AML-193 (cell line): Measurements from ENCODE around the gene H2AZ2.
A peak's percentile ranks its signal among the peaks of the same experiment; 100 is the strongest.
"Not testable (repeated sequence)": the region's sequence is repeated elsewhere in the genome, so short reads cannot be mapped to it uniquely, and the experiment has no call there.

ENCODE experiments used
- DNase-seq, 2 experiments: peaks; one replicate each; lab custom pipeline; 2025; lab: John Stamatoyannopoulos, UW

Gene H2AZ2

GRCh38 chr7:44847920-44848634 lies at the start of gene H2AZ2:
Gene H2AZ2 (minus strand): TSS chr7:44848087. CDS start chr7:44847971, 116 bp downstream.
- DNase-seq = peak; percentile 98

GRCh38 chr7:44897309-44897708 lies 49.4 kb upstream of the H2AZ2 start:
- DNase-seq = no peak

GRCh38 chr7:44894888-44895580 lies 47.1 kb upstream of the H2AZ2 start:
- DNase-seq = no peak

GRCh38 chr7:44893710-44894234 lies 45.9 kb upstream of the H2AZ2 start:
- DNase-seq = no peak

- no peak for DNase-seq
These were observed 43.9 kb upstream of the H2AZ2 start for GRCh38 chr7:44891791-44892190.

GRCh38 chr7:44891372-44891771 lies 43.5 kb upstream of the H2AZ2 start:
- DNase-seq = no peak

GRCh38 chr7:44889086-44889781 lies 41.3 kb upstream of the H2AZ2 start:
- no peak for DNase-seq

- DNase-seq = no peak
These were observed 39.4 kb upstream of the H2AZ2 start for GRCh38 chr7:44887293-44887692.

- peak; percentile 92 for DNase-seq
These were observed 37.8 kb upstream of the H2AZ2 start, which contains the start of gene PURB for GRCh38 chr7:44885394-44886317. Gene PURB (minus strand): TSS chr7:44885530. CDS start chr7:44885348, 182 bp downstream.

- DNase-seq = peak in 1 of 2 experiments; percentile 19
These were observed 36.9 kb upstream of the H2AZ2 start for GRCh38 chr7:44884621-44885393.

- no peak for DNase-seq
These were observed 36.2 kb upstream of the H2AZ2 start for GRCh38 chr7:44883961-44884620.

- DNase-seq = no peak
These were observed 35.0 kb upstream of the H2AZ2 start for GRCh38 chr7:44882899-44883298.

GRCh38 chr7:44881610-44882009 lies 33.7 kb upstream of the H2AZ2 start:
- DNase-seq = peak; percentile 64 to 72

GRCh38 chr7:44881066-44881600 lies 33.2 kb upstream of the H2AZ2 start:
- no peak for DNase-seq

- DNase-seq = no peak
These were observed 32.6 kb upstream of the H2AZ2 start for GRCh38 chr7:44880317-44881018.

- no peak for DNase-seq
These were observed 28.5 kb upstream of the H2AZ2 start for GRCh38 chr7:44876393-44876792.

- no peak for DNase-seq
These were observed 27.4 kb upstream of the H2AZ2 start for GRCh38 chr7:44875241-44875640.

- DNase-seq = no peak
These were observed 24.9 kb upstream of the H2AZ2 start for GRCh38 chr7:44872787-44873186.

GRCh38 chr7:44871918-44872317 lies 24.0 kb upstream of the H2AZ2 start:
- DNase-seq = not testable (repeated sequence)
